Osteoblast (primary cell): ENCODE results near the gene NAPG. TPM values are rescaled to one million over a fixed set of nuclear protein-coding genes. Genes with fewer than 3 reads are reported as not detected.

Experiments
- DNase-seq: peaks from one replicate; pipeline ENCODE4 v3.0.0; 2011; ENCODE audit warnings: low spot score, mixed read lengths; ENCODE audit not compliant: insufficient read length; ENCODE audit errors: missing footprints
- H2AFZ ChIP-seq: 2 replicates; pipeline ENCODE4 v1.6.0; 2011; ENCODE audit warnings: mild to moderate bottlenecking, low read length
- H3K27ac ChIP-seq: 2 replicates; pipeline ENCODE4 v1.5.1; 2011; ENCODE audit warnings: mild to moderate bottlenecking, low read depth, low read length, moderate library complexity
- H3K27me3 ChIP-seq: 2 replicates; pipeline ENCODE4 v1.6.0; 2012; ENCODE audit warnings: mild to moderate bottlenecking, control low read depth, inconsistent platforms, low read length, moderate library complexity; ENCODE audit not compliant: insufficient read depth
- H3K36me3 ChIP-seq: 2 replicates; pipeline ENCODE4 v1.5.1; 2011; ENCODE audit warnings: mild to moderate bottlenecking, low read length, control low read depth, moderate library complexity; ENCODE audit not compliant: insufficient read depth
- H3K4me1 ChIP-seq: 2 replicates; pipeline ENCODE4 v1.5.1; 2011; ENCODE audit warnings: mild to moderate bottlenecking, low read length, control low read depth, moderate library complexity; ENCODE audit not compliant: insufficient read depth
- H3K4me2 ChIP-seq: 2 replicates; pipeline ENCODE4 v1.6.0; 2011; ENCODE audit warnings: mild to moderate bottlenecking, low read length; ENCODE audit not compliant: insufficient read depth
- H3K4me3 ChIP-seq: fragments of 200-600 bp; sonication (generic); 3 replicates; pipeline ENCODE4 v1.5.1; 2012; ENCODE audit warnings: mild to moderate bottlenecking, low read length, inconsistent platforms; ENCODE audit not compliant: insufficient read depth
- H3K79me2 ChIP-seq: 2 replicates; pipeline ENCODE4 v1.6.0; 2012; ENCODE audit warnings: mild to moderate bottlenecking, low read length, control low read depth, inconsistent platforms; ENCODE audit not compliant: insufficient read depth
- H3K9me3 ChIP-seq: 2 replicates; pipeline ENCODE4 v1.5.1; 2011; ENCODE audit warnings: low read depth, low read length, control low read depth
- H4K20me1 ChIP-seq: 2 replicates; pipeline ENCODE4 v1.6.0; 2012; ENCODE audit warnings: mild to moderate bottlenecking, low read length, control low read depth; ENCODE audit not compliant: insufficient read depth
- CTCF ChIP-seq: IDR thresholded peaks from 2 replicates; pipeline ENCODE4 v1.5.1; 2011; ENCODE audit warnings: mild to moderate bottlenecking, low read depth, low read length, moderate library complexity; ENCODE audit errors: extremely low read depth
- total RNA-seq: library from RNA; depleted of rRNA; stranded (reverse); fragments of >200 nt; gene quantifications from 2 replicates; pipeline ENCODE4 v1.2.3, GENCODE V29; 2012

NAPG gene
- total RNA-seq: 43.9 and 47.4 TPM in 2 replicates

GRCh38 chr18:10525697-10526560, at the start of gene NAPG:
Gene NAPG (plus strand): TSS chr18:10526027. CDS start chr18:10526103, 76 bp downstream.
- H3K4me1 ChIP-seq: peaks cover 18% of the 10 kb centered on the region
- H3K36me3 ChIP-seq: no peaks in the 10 kb centered on the region
- H2AFZ ChIP-seq: peak within 1 kb of the TSS; percentile 92
- peaks cover 35% of the 10 kb centered on the region for H4K20me1 ChIP-seq
- peaks cover 47% of the 10 kb centered on the region for H3K79me2 ChIP-seq
- no peaks in the 10 kb centered on the region for H3K9me3 ChIP-seq
- H3K4me3 ChIP-seq: peak within 1 kb of the TSS; percentile 99
- no peak for TF ChIP-seq CTCF
- no peaks in the 10 kb centered on the region for H3K27me3 ChIP-seq
- DNase-seq: peak; percentile 95
- peak within 1 kb of the TSS; percentile 99 for H3K4me2 ChIP-seq
- peak within 1 kb of the TSS; percentile 90 for H3K27ac ChIP-seq

GRCh38 chr18:10476338-10476791, 49.5 kb upstream of the NAPG start:
- no peaks in the 10 kb centered on the region for H4K20me1 ChIP-seq
- H3K36me3 ChIP-seq: no peaks in the 10 kb centered on the region
- no peaks in the 10 kb centered on the region for H3K9me3 ChIP-seq
- no peak overlapping the region for H3K27ac ChIP-seq
- no peak for DNase-seq
- H3K4me3 ChIP-seq: no peak overlapping the region
- no peak for TF ChIP-seq CTCF
- no peaks in the 10 kb centered on the region for H3K79me2 ChIP-seq
- H2AFZ ChIP-seq: no peak overlapping the region
- no peak overlapping the region for H3K4me2 ChIP-seq
- peaks cover 26% of the 10 kb centered on the region for H3K27me3 ChIP-seq
- no peaks in the 10 kb centered on the region for H3K4me1 ChIP-seq

GRCh38 chr18:10477121-10477862, 48.5 kb upstream of the NAPG start:
- Histone ChIP-seq H3K27ac (no peak overlapping the region), H3K36me3 (no peaks in the 10 kb centered on the region), H3K79me2 (no peaks in the 10 kb centered on the region), H3K4me2 (no peak overlapping the region), H3K4me3 (no peak overlapping the region), H3K27me3 (peaks cover 26% of the 10 kb centered on the region), H3K9me3 (no peaks in the 10 kb centered on the region), H2AFZ (no peak overlapping the region), H4K20me1 (no peaks in the 10 kb centered on the region), H3K4me1 (no peaks in the 10 kb centered on the region)
- no peak for DNase-seq
- no peak for TF ChIP-seq CTCF

DNA sequence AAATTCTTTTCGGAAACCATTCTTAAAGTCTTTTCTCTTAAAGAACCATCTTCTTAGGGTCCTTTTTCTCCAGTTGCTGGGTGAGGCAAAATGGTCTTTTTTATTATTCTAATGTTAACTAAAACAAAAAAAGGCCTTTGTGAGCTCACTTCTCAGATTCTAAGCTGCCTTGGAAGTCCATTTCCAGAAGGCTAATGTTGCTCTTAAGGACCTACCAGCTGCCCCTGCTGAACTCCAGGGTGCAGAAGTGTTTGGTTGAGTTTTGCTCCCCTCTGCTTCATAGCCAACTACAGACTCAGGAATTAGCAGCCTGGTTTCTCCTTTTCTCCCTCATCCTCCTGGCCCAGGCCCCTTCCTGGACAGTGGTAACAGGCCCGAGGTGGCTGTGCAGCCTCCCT, 48.0 kb upstream of the NAPG start:
- no peak for TF ChIP-seq CTCF
- no peak overlapping the region for H3K4me3 ChIP-seq
- no peak overlapping the region for H2AFZ ChIP-seq
- DNase-seq: no peak
- peaks cover 28% of the 10 kb centered on the region for H3K27me3 ChIP-seq
- no peak overlapping the region for H3K4me2 ChIP-seq
- H3K36me3 ChIP-seq: no peaks in the 10 kb centered on the region
- H4K20me1 ChIP-seq: no peaks in the 10 kb centered on the region
- H3K4me1 ChIP-seq: no peaks in the 10 kb centered on the region
- H3K9me3 ChIP-seq: no peaks in the 10 kb centered on the region
- H3K79me2 ChIP-seq: no peaks in the 10 kb centered on the region
- H3K27ac ChIP-seq: no peak overlapping the region
